Measurements from ENCODE around the gene ADAM23.

Gene ADAM23

DNA sequence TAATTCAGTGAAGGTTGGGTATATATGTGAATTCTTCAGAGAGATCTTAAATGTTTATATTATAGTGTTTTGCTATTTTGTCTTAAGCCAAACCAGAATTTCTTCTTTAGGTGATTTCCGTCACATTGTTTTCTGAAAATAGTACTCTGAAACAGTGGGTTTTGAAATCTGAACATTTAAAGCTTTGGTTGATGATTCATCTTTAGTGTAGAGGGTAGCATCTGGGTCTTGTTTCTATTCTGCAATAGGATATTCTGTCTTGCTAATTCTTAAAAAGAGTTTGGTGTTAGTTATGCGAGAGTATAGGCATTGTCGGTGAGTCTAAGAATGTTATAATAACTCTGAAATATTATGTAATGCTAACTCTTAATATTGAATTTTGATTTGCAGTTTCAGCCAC, 129.4 kb downstream of the ADAM23 start:
- no peak for DNase-seq

DNA sequence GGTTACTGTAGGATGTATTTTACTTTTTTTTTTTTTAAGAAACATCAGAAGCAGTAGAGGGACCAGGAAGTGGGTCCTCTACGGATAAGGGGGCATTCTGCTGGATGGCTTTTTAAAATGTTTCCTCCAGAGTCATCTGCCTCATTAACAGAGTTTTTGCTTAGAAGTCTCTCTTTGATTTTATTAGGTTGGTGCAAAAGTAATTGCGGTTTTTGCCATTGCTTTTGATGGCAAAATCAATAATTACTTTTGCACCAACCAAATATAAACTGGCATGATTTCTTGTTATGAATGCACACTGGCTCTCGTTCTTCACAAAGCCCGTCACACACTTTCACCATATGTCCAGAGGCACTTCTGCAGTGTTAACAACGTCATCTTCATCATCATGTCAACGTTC, 130.5 kb downstream of the ADAM23 start:
- DNase-seq, result no peak

DNA sequence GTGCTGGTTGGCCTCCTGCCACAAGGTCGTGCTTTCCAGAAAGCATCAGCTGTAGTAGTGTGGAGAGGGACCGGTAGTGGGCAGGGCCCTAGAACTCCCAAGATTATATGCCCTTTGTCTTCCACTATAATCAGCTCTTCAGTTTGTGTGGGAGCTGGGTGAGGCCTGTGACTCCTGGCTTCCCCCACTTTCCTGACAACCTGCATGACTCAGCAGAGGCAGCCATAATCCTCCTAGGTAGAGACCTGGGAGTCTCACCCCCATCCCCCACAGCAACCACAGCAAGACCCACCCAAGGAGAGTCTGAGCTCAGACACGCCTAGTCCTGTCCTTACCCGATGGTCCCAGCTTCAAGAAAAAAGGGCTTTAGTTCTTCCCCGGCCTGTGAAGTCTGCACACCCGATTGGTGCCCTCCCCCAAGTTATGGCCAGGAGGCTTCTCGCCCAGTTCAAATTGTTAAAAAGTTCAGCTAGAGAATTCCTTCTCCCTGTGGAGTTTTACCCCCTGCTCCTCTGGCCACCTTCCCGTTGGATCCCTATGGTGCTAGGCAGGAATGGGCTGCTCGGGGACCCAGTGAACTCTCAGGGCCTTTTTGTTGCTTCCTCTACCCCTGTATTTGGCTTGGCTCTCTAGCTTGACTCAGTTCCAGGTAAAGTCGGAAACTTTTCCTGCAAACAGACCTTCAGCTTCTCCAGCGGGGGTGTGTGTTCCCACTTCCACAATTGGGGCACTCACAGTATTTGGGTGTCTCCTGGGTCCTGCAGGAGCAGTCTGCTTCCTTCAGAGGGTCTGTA, 141.2 kb downstream of the ADAM23 start:
- DNase-seq, result no peak

DNA sequence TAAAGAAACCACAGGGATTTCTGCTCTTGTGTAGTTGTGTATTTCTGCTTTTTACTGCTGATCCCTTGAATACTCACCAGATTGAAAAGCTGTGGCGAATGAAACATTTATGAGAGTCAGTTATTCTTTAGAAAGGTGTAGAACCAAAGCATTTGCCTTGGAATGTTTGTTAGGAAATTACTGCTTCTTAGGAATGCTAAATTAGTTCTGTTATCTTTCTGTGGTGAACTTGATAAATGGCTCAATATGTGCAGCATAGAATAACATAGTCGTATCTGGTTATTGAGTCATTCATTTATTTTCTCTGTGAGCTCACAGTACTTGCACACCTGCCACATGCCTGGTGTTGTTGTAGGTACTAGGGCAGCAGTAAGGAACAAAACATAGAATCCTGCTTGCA, 142.0 kb downstream of the ADAM23 start:
- DNase-seq, result peak; percentile 10

DNA sequence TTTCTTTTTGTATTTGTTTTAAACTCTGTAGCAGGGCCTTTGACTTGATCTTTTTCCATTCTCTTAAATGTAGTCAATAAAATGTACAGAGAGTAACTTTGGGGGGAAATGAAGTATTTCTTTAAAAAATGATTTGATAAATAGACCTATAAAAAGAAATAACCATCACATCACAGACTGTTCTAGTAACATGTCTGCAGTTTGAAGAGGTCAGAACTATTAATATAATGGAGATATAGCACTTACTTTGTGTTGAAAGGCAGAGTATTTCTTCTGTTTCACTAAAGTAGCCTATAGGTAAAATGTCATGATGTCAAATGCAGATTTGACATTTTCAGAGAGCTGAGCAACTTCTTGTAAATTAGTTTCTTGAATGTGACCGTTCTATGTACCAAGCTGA, 143.3 kb downstream of the ADAM23 start:
- no peak for DNase-seq

DNA sequence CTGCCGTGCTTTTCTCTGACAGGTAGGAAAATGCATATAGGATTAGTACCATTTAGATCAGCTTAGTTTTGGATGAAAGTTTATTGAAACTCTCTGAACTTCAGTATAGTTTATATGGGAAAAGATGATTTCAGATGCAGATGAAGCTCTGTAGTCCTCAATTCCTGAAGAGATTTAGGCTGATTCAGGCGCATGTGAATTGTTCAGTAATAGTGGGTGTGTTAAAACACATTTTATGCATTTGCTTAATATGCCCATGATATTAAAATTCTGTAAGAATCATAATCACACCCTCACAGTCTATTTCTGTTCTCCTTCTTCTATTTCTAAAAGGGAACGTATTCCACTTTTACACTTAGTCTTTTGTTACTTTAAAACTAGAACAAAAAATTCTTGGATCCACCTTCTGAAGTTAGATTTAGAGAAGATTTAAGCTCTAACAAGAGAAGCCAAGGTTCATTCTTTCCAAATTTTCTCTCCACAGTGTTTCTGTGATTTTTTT, 154.4 kb downstream of the ADAM23 start:
- DNase-seq, result no peak

DNA sequence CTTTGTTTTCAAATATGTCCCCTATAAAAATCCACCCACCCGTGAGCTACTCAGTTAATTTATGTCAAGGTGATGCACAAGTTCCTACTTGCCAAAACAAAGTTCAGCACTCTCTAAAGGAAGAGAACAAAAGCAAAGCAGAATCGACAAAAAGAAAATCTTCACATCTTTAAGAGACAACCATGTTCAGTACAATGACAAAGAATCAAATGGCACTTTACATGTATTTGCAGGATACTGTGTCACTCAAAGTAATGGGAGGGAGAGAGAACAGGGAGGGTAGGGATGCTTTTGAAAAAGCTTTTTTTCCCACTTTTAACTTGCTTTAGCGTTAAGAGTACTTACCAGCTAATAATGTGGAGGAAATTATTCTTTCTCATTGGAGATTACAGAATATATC, 159.9 kb downstream of the ADAM23 start:
- no peak for DNase-seq

DNA sequence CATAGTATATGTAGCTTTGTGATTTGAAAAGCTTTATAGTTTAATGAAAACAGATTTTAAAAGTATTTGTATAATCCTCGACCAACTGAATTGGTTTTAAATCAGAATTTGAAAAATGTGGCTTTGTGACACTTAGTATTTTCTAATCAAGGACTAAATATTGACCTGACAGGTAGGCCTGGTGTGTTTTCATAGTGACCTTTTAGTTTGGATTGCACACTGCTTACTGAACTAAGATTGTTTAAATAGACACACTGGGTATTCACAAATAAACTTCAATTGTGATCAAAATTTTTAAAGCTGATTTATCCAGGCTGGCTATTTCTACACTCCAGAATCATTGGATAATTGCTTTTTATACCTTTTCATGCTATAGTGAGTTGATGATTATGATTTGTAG, 167.1 kb downstream of the ADAM23 start:
- DNase-seq, result no peak

DNA sequence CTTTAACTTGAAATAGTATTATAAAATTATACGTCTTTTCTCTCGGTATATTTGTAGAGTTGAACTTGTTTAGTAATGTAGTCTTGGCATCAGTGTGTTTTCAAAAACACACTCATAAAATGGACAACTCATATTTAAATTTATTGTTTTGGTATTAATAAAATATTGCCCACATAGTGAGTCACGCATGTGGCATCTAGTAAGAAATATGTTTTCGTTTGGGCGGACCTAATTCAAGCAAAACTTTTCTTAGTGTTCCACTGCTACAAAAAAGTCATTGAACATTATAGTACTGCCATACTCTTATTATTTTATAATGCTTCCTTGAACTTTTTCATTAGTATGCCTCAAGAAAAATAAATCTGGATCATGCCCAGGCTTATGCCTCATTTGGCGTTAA, 167.9 kb downstream of the ADAM23 start:
- DNase-seq, result no peak

DNA sequence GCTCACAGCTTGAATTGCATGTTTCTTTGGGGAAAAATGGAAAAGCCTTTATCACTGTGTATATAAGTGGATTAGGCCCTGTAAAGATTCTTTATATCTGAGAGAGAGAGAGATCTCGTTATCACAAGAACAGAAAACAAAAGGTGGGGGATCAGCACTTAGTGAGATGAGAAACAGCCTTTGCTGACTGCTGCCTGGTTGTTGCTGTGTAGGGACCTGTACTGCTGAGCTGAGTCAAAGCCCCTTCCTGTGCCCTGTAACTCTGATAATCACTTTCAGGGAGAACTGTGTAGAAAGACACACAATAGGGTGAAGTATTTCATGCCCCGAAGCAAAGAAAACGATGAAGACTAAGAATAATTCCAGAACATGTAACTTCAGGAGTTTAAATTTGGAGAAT, 168.4 kb downstream of the ADAM23 start:
- DNase-seq, result no peak

DNA sequence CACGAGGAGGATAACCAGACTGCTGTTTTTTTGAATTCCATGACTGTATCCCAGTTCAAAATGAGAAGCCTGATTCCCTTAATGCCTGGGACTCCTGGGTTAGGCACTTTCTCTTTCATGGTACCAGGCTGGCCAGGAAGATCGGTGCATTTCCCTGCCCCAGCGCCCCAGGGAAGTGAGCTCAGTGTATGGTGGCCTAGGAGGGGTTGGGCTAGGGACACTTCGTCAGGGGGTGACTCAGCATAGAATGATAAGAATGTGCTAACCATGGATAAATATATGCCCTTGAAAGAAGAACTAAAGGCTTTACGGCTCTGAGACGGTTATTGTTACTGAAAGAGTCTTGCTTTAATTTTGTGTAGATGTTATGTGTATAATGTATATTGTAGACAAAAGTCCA, 171.5 kb downstream of the ADAM23 start:
- peak; percentile 16 for DNase-seq

DNA sequence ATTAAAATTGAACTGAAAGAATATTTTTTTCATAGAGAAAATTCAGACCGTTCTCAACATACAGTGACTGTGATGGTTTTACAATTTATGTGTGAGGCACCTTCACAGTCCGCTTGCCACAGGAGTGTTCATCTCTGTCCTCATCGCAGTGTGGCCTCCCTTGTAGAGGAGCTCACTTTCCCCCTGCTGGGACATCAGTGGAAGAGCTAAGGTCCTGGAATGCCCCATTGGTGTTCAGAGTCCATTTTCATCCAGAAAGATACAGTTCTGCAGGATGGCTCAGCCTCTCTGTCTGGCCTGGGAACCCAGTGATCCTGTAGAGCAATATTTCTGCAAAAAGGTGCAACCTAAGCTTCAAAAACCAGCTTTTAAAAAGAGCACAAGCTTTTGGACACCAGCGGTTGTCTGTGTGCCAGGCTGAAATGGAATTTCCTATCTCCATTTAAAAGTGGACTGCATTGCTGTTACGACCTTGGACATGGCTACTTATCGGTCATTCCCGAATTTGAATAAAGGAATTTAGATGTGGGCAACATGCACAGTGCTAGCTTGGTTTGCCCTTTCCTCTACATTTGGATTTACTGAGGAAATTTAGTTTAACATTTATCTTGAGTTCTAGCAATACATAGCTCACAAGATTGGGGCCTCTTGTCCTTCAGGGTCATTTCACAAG, 172.2 kb downstream of the ADAM23 start:
- no peak for DNase-seq

DNA sequence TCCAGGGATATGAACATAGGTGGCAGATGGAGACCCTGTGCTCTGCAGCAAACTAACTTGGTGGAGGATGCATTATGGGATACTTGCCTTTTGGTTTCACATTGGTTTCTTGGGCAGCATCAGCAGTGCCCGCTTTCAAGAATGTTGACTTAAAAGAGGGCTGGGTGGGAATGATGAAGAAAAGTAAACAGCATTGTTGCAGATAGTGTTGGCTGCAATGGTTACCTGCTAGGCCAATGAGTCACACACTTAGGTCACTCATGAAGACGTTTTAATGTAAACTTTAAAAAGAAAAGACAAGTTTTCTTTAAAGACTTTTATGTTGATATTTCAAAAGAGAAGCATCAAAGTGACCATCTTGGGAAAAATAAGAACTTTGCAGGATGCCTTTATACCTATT, 172.8 kb downstream of the ADAM23 start:
- no peak for DNase-seq

DNA sequence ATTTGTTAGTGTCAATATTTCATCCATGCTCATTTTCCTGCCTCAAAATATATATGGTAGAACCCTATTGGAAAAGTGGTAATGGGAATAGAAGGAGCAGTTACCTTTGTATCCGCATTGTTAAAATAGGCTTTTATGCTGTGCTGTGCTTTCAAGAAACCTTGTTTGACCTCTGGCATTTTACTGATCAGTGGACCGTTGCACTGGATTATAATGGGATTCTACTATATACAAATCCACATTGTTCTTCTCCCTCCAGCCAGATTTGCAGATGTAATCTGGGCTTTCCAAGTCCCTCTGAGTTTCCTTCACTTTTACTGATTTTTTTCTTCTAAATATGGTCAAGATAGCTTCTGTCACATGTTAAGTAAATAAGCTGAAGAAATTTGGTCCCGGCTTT, 175.7 kb downstream of the ADAM23 start:
- no peak for DNase-seq

DNA sequence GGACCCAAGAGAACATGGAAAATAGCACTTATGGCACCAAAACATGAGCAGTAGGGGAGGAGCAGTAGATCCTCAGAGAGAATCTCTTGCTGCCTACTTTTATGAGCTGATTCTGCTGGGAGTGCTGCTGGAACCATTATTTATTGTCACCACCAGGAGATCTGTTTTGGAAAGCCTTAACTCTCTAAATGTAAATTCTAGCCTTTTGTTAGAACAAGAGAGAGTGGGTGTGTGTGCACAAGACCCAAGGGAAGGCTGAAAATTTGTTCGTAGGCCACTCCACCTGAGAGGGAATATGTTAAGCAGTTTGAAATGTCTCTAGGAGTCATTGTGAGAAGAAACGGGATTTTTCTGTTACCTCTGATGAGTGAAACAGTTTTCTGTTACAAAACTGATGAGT, 182.8 kb downstream of the ADAM23 start:
- no peak for DNase-seq

DNA sequence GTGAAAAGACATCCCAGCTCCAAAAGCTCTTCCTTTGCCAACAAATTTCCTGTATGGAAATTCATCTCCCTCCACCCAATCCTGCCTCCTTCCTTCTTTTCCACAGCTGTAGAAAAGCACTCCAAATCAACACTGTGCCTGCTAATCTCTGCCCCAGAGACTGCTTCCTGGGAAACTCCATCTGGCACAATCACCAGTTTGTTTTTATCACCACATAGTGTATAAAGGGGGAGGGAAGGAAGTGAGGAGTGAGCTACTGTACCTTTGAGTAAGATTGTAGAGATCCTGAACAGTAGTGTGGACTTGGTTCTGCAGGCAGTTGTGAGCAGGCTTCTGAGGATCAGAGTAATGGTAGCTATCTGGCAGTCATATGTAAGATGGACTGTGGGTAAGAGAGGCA, 184.3 kb downstream of the ADAM23 start:
- DNase-seq, result no peak

DNA sequence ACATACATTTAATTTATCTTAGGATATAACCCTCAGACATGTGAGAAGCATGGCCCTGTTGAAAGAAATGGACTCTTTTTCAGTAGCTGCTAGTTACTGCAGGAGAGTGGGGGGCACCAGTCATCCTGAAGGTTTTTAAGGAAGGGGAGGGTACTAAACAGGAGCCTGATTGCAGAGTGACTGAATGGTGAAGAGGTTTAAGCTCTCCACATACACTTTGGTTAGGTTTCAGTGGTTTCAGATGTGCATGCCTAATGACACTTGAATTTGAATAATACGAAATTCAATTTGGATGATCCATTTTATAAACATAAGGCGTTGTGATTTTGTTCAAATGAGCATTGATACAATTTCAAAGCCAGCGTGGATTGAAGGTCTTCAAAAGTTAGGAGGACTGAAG, 188.0 kb downstream of the ADAM23 start:
- no peak for DNase-seq

DNA sequence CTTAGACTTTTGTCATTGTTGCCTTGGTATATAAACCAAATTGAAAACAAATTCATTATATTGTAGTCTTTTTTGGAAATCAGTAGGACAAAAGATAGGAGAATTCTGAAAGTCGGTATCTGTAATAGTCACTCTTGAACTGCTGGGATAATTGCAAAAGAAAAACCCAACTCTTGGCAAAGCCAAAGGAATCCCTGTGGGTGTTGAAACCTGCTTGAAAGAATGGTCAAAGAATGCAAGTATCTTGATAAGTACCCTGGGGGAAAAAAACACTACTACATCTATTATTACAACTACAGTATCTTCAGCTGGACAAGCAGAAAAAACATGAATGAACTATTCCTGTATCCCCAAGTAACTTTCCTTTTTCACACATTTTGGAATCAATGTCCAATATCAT, 191.7 kb downstream of the ADAM23 start:
- DNase-seq, result no peak

DNA sequence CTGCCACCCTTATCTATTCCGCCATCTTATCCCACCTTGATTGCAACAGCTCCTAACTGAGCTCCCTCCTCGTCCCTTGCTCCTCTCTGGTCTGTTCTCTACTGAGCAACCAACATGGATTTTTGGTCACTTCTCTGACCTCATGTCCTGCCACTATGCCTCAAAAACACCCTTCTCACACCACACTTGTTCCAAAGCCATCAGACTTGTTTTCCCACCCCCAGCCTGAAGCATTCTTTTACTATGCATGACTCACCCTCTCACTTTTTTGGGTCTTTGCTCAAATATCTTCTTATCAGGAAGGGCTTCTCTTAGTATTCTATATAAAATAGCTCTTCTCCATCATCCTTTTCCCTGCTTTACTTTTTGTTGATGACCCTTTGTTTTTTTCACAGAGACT, 196.3 kb downstream of the ADAM23 start:
- no peak for DNase-seq

DNA sequence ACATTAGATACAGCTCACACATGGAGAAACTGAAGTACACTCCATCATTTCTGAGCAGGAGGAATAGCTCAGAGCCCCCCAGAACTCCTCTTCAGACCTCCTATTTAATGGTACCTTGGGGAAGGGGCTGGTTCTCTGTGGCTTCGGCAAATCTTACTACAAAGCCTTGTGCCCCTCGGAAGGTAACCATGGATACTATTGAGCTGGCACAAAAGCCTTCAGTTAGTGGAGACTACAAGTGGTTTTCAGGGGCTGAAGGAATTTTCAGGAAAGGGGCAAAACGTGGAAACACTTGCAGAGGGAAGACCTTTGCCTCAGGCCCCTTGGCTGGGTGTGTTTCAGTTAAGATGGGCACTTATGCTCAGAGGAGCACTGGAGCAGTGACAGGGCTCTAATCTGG, 197.9 kb downstream of the ADAM23 start:
- no peak for DNase-seq

DNA sequence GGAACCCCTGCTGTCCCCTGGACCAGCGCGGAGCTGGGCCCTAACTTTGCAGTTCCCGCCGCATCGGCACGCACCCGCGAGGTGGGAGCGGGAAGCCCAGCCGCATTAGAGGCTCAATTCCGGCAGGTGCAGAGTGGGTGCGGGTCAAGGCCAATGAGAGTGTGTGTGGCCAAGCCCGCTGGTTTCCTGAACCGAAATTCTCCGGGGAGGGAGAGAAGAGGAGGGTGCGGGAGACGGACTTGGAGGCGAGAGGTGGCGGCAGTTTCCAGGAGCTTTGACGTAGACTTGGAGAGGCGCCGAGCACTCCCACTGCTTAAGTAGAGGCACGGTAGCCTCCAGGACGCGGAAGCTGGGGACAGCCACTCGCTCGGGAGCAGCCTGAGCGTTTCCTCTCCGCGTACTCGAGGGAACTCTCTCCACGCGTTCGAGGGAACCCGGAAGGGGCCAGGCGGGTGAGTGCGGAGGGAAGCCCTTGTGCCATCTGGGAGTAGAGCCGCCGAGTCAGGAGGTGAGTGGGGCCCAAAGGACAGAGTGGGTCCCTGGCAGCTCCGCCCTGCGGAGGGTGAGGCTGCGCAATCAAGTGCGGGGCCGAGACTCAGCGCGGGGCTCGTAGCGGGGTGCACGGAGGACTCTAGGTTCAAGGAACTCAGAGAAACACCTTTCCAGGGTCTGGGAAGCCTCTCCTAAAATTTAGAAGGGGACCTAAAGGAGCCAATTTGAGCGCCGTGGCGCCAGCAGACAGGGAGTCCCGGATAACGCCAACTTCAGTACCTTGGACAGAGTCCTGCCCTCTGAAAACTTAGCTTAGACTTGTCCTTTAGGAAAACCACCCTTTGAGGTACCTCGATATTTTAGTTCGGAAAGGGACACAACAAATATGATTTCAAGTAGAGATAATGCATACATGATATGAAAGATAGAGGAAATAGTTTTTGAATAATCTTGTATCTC, 199.0 kb downstream of the ADAM23 start, which contains the start of gene FAM237A:
TSS of gene FAM237A (plus strand) at position 413 of the 951 bp plus-strand sequence. CDS start 1,750 bp downstream, outside the sequence.
- DNase-seq, result peak; percentile 69

DNA sequence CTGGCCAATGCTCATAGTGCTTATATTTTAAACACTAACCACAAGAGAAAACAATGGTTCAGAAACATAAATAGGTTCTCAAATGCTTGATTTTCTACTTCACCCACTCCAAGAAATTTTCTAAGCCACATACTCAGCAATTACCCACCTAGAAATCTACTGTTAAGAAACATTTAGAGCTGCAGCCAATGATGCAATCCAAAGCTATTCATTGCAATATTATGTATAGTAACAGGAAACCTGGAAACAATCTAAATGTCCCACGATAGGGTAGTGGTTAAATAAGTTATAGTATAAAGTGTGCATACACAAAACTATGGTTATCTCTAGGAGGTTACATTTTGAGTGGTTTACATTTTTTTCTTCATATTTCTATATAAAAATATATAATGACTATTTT, 204.7 kb downstream of the ADAM23 start:
- peak; percentile 30 for DNase-seq

DNA sequence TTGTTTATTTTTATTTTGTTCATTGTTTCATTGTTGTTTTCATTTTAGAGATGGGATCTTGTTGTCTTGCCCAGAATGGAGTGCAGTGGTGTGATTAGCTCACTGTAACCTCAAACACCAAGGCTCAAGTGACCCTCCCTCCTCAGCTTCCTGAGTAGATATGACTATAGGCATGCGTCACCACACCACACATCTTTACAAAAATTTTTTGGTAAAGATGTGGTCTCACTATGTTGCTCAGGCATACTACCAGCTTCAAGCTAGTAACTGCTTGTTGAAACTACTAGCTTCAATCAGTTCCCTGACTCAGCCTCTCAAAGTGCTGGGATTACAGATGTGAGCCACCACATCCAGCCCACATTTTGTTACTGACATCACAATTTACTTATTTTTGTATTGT, 213.8 kb downstream of the ADAM23 start:
- no peak for DNase-seq

Measured in fibroblast of upper back skin (primary cell).